Measurements from ENCODE around the gene MYO15A. TPM values are rescaled to one million over a fixed set of nuclear protein-coding genes. Genes with fewer than 3 reads are reported as not detected.

The MYO15A gene
- total RNA-seq, 1 experiment from 2014 or later: 3.5 TPM

DNA sequence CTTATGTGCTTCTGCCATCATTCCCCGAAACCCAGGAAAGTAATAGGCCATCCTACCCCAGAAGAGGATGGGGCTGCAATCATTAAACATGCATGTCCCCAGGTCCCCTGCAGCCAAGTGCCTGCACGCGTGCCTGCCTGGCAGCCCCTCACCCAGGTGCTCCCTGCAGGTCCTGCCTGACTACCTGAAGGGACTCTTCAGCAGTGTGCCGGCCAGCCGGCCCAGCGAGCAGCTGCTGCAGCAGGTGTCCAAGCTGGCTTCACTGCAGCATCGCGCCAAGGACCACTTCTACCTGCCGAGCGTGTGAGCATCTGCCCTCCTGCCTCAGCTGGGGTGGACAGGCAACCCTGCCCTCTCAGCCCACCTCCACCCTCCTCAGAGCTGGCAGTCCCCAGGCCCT is 58.9 kb downstream of the MYO15A start:
- H3K27ac ChIP-seq: no peak overlapping the region
- BruUV-seq (replicated peaks): no TSS peak
- H3K36me3 ChIP-seq (ENCODE audit: low read depth): no peaks in the 10 kb centered on the region
- H3K9me3 ChIP-seq (ENCODE audit: insufficient read depth, low read depth): no peaks in the 10 kb centered on the region
- CTCF ChIA-PET: no interaction called here
- POLR2A ChIA-PET (ENCODE audit: unreplicated experiment): no interaction called here
- no peak overlapping the region for H3K4me3 ChIP-seq
- intact Hi-C loops (cut with micrococcal nuclease; ENCODE audit: unreplicated experiment): no loop called here
- no peaks in the 10 kb centered on the region for H3K9me2 ChIP-seq (ENCODE audit: insufficient read depth)
- H3K79me2 ChIP-seq (ENCODE audit: low read depth): no peaks in the 10 kb centered on the region
- no peaks in the 10 kb centered on the region for H3F3A ChIP-seq (ENCODE audit: insufficient read depth, low read depth)
- no peaks in the 10 kb centered on the region for H3K4me1 ChIP-seq (replicated peaks; ENCODE audit: insufficient read depth)
- H2AFZ ChIP-seq: no peak overlapping the region
- H4K20me1 ChIP-seq (ENCODE audit: insufficient read depth): no peaks in the 10 kb centered on the region
- no peaks in the 10 kb centered on the region for H3K27me3 ChIP-seq (ENCODE audit: insufficient read depth, low read depth)
- DNase-seq: no peak
- no peak overlapping the region for H3K4me2 ChIP-seq
- TF ChIP-seq, protein P1, sequence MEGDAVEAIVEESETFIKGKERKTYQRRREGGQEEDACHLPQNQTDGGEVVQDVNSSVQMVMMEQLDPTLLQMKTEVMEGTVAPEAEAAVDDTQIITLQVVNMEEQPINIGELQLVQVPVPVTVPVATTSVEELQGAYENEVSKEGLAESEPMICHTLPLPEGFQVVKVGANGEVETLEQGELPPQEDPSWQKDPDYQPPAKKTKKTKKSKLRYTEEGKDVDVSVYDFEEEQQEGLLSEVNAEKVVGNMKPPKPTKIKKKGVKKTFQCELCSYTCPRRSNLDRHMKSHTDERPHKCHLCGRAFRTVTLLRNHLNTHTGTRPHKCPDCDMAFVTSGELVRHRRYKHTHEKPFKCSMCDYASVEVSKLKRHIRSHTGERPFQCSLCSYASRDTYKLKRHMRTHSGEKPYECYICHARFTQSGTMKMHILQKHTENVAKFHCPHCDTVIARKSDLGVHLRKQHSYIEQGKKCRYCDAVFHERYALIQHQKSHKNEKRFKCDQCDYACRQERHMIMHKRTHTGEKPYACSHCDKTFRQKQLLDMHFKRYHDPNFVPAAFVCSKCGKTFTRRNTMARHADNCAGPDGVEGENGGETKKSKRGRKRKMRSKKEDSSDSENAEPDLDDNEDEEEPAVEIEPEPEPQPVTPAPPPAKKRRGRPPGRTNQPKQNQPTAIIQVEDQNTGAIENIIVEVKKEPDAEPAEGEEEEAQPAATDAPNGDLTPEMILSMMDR (conservative IDR thresholded peaks at IDR 0.05): no peak
- no peak for TF ChIP-seq EZH2 (IDR thresholded peaks at IDR 0.05; ENCODE audit: low read depth)

DNA sequence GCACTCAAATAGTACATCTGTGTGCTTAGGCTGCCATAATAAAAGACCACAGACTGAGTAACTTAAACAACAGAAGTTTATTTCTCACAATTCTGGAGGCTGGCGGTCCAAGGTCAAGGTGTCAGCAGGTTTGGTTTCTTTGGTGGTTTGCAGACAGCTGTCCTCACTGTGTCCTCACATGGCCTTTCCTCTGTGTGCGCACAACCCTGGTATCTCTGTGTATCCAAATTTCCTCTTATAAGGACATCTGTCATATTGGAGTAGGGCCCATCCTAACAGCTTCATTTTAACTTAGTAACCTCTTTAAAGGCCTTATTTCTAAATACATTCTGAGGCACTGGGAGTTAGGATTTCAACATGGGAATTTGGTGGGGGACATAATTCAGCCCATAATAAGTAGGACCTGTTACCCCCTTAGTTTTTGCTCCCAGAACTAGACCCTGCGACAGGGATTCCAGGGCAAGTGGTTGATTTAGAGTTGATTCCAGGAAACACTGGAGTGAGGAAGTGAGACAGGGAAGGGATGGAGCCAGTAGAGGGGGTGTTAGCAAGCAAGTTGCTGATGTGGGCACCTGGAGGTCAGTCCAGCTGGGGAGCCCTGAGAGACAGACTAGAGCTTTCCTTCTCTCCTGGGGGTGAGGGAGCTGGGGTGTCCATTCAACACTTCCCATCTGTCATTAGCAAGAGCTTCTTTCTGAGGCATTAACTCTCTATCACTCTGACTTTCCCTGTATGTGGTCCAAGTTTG is 64.1 kb downstream of the MYO15A start:
- no peak overlapping the region for H3K27ac ChIP-seq
- H3K4me2 ChIP-seq: no peak overlapping the region
- H3K9me2 ChIP-seq (ENCODE audit: insufficient read depth): no peaks in the 10 kb centered on the region
- POLR2A ChIA-PET (ENCODE audit: unreplicated experiment): interaction anchor here (0.6 kb wide), 1 partner anchor 32 kb away, joined by 5 read pairs; no protein-coding TSS in a partner anchor
- H3K4me3 ChIP-seq: no peak overlapping the region
- no peak overlapping the region for H2AFZ ChIP-seq
- H3K79me2 ChIP-seq (ENCODE audit: low read depth): no peaks in the 10 kb centered on the region
- no peaks in the 10 kb centered on the region for H3K4me1 ChIP-seq (replicated peaks; ENCODE audit: insufficient read depth)
- no peaks in the 10 kb centered on the region for H4K20me1 ChIP-seq (ENCODE audit: insufficient read depth)
- DNase-seq: no peak
- CTCF ChIA-PET: no interaction called here
- BruUV-seq (replicated peaks): no TSS peak
- no peaks in the 10 kb centered on the region for H3F3A ChIP-seq (ENCODE audit: insufficient read depth, low read depth)
- H3K27me3 ChIP-seq (ENCODE audit: insufficient read depth, low read depth): no peaks in the 10 kb centered on the region
- intact Hi-C loops (cut with micrococcal nuclease; ENCODE audit: unreplicated experiment): no loop called here
- no peaks in the 10 kb centered on the region for H3K9me3 ChIP-seq (ENCODE audit: insufficient read depth, low read depth)
- no peaks in the 10 kb centered on the region for H3K36me3 ChIP-seq (ENCODE audit: low read depth)
- TF ChIP-seq, protein P1 (conservative IDR thresholded peaks at IDR 0.05): no peak
- no peak for TF ChIP-seq EZH2 (IDR thresholded peaks at IDR 0.05; ENCODE audit: low read depth)

DNA sequence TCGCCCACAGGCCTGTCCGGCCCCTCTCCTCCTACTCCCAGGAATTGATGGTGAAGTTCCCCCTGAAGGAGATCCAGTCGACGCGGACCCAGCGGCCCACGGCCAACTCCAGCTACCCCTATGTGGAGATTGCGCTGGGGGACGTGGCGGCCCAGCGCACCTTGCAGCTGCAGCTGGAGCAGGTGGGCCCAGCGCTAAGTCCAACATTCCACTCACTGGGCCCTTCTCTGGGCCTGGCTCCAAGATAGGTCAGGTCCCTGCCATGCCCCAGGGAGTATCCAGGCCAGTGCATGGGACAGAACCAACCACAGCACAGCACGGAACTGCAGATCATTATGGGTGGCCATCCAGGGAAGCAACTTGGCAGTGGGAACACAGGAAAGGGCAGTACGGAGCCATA is 65.2 kb downstream of the MYO15A start:
- CTCF ChIA-PET: no interaction called here
- H3K79me2 ChIP-seq (ENCODE audit: low read depth): no peaks in the 10 kb centered on the region
- no peaks in the 10 kb centered on the region for H3K36me3 ChIP-seq (ENCODE audit: low read depth)
- H2AFZ ChIP-seq: no peak overlapping the region
- no TSS peak for BruUV-seq (replicated peaks)
- no peaks in the 10 kb centered on the region for H3K9me2 ChIP-seq (ENCODE audit: insufficient read depth)
- intact Hi-C loops (cut with micrococcal nuclease; ENCODE audit: unreplicated experiment): no loop called here
- TF ChIP-seq, protein P1 (conservative IDR thresholded peaks at IDR 0.05): no peak
- no peak for TF ChIP-seq EZH2 (IDR thresholded peaks at IDR 0.05; ENCODE audit: low read depth)
- POLR2A ChIA-PET (ENCODE audit: unreplicated experiment): no interaction called here
- H3K27me3 ChIP-seq (ENCODE audit: insufficient read depth, low read depth): no peaks in the 10 kb centered on the region
- H3K4me3 ChIP-seq: no peak overlapping the region
- H3F3A ChIP-seq (ENCODE audit: insufficient read depth, low read depth): no peaks in the 10 kb centered on the region
- no peaks in the 10 kb centered on the region for H4K20me1 ChIP-seq (ENCODE audit: insufficient read depth)
- no peak for DNase-seq
- H3K27ac ChIP-seq: no peak overlapping the region
- no peak overlapping the region for H3K4me2 ChIP-seq
- H3K9me3 ChIP-seq (ENCODE audit: insufficient read depth, low read depth): no peaks in the 10 kb centered on the region
- H3K4me1 ChIP-seq (replicated peaks; ENCODE audit: insufficient read depth): no peaks in the 10 kb centered on the region

All from PC-9 (cell line).